HEK293T (cell line): ENCODE data around the gene DLG2.

ENCODE experiments used
- ARNT ChIP-seq: fragments of 450-650 bp; IDR thresholded peaks from 2 replicates; pipeline ENCODE4 v1.6.1; 2017; ENCODE audit warnings: mild to moderate bottlenecking
- ELF4 ChIP-seq: fragments of 450-650 bp; IDR thresholded peaks from 2 replicates; pipeline ENCODE4 v1.6.1; 2017; ENCODE audit warnings: antibody characterized with exemption
- FOXA1 ChIP-seq: fragments of 450-650 bp; IDR thresholded peaks from 2 replicates; pipeline ENCODE4 v1.6.1; 2016; ENCODE audit warnings: mild to moderate bottlenecking
- LEF1 ChIP-seq: fragments of 450-650 bp; IDR thresholded peaks from 2 replicates; pipeline ENCODE4 v1.6.1; 2017; ENCODE audit warnings: mild to moderate bottlenecking, borderline replicate concordance
- NFRKB ChIP-seq: fragments of 450-650 bp; IDR thresholded peaks from 2 replicates; pipeline ENCODE4 v1.6.1; 2016; ENCODE audit warnings: mild to moderate bottlenecking, moderate library complexity
- SP1 ChIP-seq: fragments of 450-650 bp; IDR thresholded peaks from 2 replicates; pipeline ENCODE4 v1.6.1; 2017
- SUZ12 ChIP-seq: fragments of 450-650 bp; IDR thresholded peaks from 2 replicates; pipeline ENCODE4 v1.6.1; 2016; ENCODE audit warnings: mild to moderate bottlenecking

GRCh38 chr11:84648471-84648870, 978.7 kb downstream of the DLG2 start:
- TF ChIP-seq SUZ12 (no peak), FOXA1 (no peak), LEF1 (no peak), ELF4 (no peak), NFRKB (no peak), SP1 (no peak), ARNT (no peak)
